ENCODE results near the gene KIAA0513. TPM values are rescaled to one million over a fixed set of nuclear protein-coding genes. Genes with fewer than 3 reads are reported as not detected.

Gene KIAA0513
- total RNA-seq, 1 experiment from 2014 or later = 8.7 TPM

DNA sequence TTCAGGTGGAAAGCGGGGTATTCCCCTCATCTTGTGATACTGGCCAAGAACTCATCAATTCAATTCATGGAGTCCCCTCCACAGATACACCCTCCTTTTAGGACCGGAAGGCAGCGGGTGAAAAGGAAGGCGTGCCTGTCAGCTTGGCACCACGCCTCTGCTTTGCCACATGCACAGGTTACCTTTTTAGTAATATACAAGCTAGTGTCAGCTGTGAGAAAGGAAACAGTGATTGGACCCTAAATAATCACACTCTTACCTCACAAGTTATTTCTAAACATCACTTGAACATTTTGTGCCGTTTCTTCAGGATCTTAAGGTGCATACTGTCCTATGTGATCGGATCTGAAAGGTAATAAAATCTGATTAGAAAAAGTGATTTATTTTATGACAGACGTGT lies 31.9 kb upstream of the KIAA0513 start:
- BruUV-seq (replicated peaks) = no TSS peak
- Histone ChIP-seq H3K27me3 (ENCODE audit: control insufficient read depth, insufficient read depth, low read length) (no peaks in the 10 kb centered on the region), H3K36me3 (ENCODE audit: control insufficient read depth, insufficient read depth, low read length) (peaks cover 3% of the 10 kb centered on the region; the same call in 1 of the 2 replicates), H3K9me3 (ENCODE audit: control insufficient read depth, insufficient read depth, low read depth, low read length) (no peaks in the 10 kb centered on the region), H3K4me3 (ENCODE audit: low read depth in 2 of 2, low read length in 2 of 2) (no peak overlapping the region), H3K27ac (ENCODE audit: low read length) (peak overlapping the region; percentile 80), H3K4me1 (ENCODE audit: control insufficient read depth, insufficient read depth, low read length) (peaks cover 54% of the 10 kb centered on the region)
- POLR2A ChIA-PET = interaction anchor here (1.1 kb wide), 1 partner anchor 10 kb away, joined by 5 read pairs; no protein-coding TSS in a partner anchor
- DNase-seq (ENCODE audit: low read depth, low spot score) (no peak), ATAC-seq (no peak)
- CTCF ChIA-PET = no interaction called here
- intact Hi-C loops (cut with micrococcal nuclease; ENCODE audit: unreplicated experiment) = no loop called here
- in situ Hi-C loops (cut with HindIII; ENCODE audit: low pct_unique_long_range_greater_than_20kb, low sequenced_read_pairs) = no loop called here
- TF ChIP-seq, protein P1, sequence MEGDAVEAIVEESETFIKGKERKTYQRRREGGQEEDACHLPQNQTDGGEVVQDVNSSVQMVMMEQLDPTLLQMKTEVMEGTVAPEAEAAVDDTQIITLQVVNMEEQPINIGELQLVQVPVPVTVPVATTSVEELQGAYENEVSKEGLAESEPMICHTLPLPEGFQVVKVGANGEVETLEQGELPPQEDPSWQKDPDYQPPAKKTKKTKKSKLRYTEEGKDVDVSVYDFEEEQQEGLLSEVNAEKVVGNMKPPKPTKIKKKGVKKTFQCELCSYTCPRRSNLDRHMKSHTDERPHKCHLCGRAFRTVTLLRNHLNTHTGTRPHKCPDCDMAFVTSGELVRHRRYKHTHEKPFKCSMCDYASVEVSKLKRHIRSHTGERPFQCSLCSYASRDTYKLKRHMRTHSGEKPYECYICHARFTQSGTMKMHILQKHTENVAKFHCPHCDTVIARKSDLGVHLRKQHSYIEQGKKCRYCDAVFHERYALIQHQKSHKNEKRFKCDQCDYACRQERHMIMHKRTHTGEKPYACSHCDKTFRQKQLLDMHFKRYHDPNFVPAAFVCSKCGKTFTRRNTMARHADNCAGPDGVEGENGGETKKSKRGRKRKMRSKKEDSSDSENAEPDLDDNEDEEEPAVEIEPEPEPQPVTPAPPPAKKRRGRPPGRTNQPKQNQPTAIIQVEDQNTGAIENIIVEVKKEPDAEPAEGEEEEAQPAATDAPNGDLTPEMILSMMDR (IDR thresholded peaks at IDR 0.05) = no peak

DNA sequence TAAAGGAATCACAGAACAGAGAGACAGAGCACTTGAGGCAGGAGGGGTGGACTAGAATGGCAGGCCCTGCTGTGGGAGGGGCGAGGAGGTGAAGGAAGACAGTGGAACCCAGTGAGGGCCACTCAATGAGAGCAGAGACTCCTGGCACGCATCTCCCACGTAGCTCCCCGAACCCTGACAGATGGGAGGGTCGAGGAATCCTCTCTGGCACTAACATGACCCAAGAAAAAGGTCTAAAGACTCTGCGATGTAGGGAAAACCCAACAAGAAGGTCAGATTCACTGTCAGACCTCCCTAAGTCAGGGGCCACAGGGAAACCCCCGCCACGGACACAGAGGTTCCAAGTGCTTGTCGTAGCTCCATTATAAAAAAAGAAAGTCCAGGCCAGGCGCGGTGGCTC lies 31.2 kb upstream of the KIAA0513 start:
- intact Hi-C loops (cut with micrococcal nuclease; ENCODE audit: unreplicated experiment) = no loop called here
- ChIA-PET CTCF (interaction anchor here (0.5 kb wide), 1 partner anchor 28 kb away, joined by 3 read pairs; no protein-coding TSS in a partner anchor), POLR2A (interaction anchor here (1.1 kb wide), 1 partner anchor 9 kb away, joined by 5 read pairs; no protein-coding TSS in a partner anchor)
- Histone ChIP-seq H3K27me3 (ENCODE audit: control insufficient read depth, insufficient read depth, low read length) (no peaks in the 10 kb centered on the region), H3K4me3 (ENCODE audit: low read depth in 2 of 2, low read length in 2 of 2) (no peak overlapping the region), H3K36me3 (ENCODE audit: control insufficient read depth, insufficient read depth, low read length) (peaks cover 3% of the 10 kb centered on the region; the same call in 1 of the 2 replicates), H3K4me1 (ENCODE audit: control insufficient read depth, insufficient read depth, low read length) (peaks cover 58% of the 10 kb centered on the region), H3K9me3 (ENCODE audit: control insufficient read depth, insufficient read depth, low read depth, low read length) (no peaks in the 10 kb centered on the region), H3K27ac (ENCODE audit: low read length) (peak overlapping the region; percentile 80)
- ATAC-seq = no peak
- TF ChIP-seq, protein P2, sequence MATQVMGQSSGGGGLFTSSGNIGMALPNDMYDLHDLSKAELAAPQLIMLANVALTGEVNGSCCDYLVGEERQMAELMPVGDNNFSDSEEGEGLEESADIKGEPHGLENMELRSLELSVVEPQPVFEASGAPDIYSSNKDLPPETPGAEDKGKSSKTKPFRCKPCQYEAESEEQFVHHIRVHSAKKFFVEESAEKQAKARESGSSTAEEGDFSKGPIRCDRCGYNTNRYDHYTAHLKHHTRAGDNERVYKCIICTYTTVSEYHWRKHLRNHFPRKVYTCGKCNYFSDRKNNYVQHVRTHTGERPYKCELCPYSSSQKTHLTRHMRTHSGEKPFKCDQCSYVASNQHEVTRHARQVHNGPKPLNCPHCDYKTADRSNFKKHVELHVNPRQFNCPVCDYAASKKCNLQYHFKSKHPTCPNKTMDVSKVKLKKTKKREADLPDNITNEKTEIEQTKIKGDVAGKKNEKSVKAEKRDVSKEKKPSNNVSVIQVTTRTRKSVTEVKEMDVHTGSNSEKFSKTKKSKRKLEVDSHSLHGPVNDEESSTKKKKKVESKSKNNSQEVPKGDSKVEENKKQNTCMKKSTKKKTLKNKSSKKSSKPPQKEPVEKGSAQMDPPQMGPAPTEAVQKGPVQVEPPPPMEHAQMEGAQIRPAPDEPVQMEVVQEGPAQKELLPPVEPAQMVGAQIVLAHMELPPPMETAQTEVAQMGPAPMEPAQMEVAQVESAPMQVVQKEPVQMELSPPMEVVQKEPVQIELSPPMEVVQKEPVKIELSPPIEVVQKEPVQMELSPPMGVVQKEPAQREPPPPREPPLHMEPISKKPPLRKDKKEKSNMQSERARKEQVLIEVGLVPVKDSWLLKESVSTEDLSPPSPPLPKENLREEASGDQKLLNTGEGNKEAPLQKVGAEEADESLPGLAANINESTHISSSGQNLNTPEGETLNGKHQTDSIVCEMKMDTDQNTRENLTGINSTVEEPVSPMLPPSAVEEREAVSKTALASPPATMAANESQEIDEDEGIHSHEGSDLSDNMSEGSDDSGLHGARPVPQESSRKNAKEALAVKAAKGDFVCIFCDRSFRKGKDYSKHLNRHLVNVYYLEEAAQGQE (IDR thresholded peaks at IDR 0.05; ENCODE audit: insufficient read depth in 1 of 2, low read depth in 2 of 2, low read length in 1 of 2) = no peak
- no peak for TF ChIP-seq TCF7L2 (IDR thresholded peaks at IDR 0.05; ENCODE audit: low read depth, low read length)
- no peak for TF ChIP-seq POLR2AphosphoS5 (IDR thresholded peaks at IDR 0.05; ENCODE audit: low read depth, low read length)
- TF ChIP-seq SIN3A (IDR thresholded peaks at IDR 0.05; ENCODE audit: borderline replicate concordance, insufficient read depth, low read depth, low read length) = no peak
- TF ChIP-seq, protein P1 (IDR thresholded peaks at IDR 0.05) = no peak
- in situ Hi-C loops (cut with HindIII; ENCODE audit: low pct_unique_long_range_greater_than_20kb, low sequenced_read_pairs) = no loop called here
- DNase-seq (ENCODE audit: low read depth, low spot score) = no peak
- BruUV-seq (replicated peaks) = no TSS peak
